Measurements from ENCODE around the gene DBNDD1. TPM values are rescaled to one million over a fixed set of nuclear protein-coding genes. Genes with fewer than 3 reads are reported as not detected.
"Not testable (repeated sequence)": the region's sequence is repeated elsewhere in the genome, so short reads cannot be mapped to it uniquely, and the experiment has no call there.

Gene DBNDD1
- total RNA-seq, 1 experiment from 2014 or later: 71.4 TPM

- Histone ChIP-seq H3K27me3 (ENCODE audit: control insufficient read depth, insufficient read depth, low read length) (no peaks in the 10 kb centered on the region; the same call in 1 of the 2 replicates), H3K4me3 (ENCODE audit: insufficient read depth, low read depth, low read length) (no peak overlapping the region; the same call in 1 of the 2 replicates), H3K36me3 (replicated peaks; ENCODE audit: control insufficient read depth, insufficient read depth, low read length) (peaks cover 8% of the 10 kb centered on the region)
- no peak for DNase-seq
Observed at GRCh38 chr16:89973654-89974335, 45.5 kb downstream of the DBNDD1 start.

- Histone ChIP-seq H3K36me3 (replicated peaks; ENCODE audit: control insufficient read depth, insufficient read depth, low read length) (peaks cover 8% of the 10 kb centered on the region), H3K27me3 (ENCODE audit: control insufficient read depth, insufficient read depth, low read length) (no peaks in the 10 kb centered on the region; the same call in 1 of the 2 replicates), H3K4me3 (ENCODE audit: insufficient read depth, low read depth, low read length) (peak overlapping the region; percentile 90)
- DNase-seq: no peak
Observed at GRCh38 chr16:89973235-89973634, 46.0 kb downstream of the DBNDD1 start.

- Histone ChIP-seq H3K36me3 (replicated peaks; ENCODE audit: control insufficient read depth, insufficient read depth, low read length) (peaks cover 4% of the 10 kb centered on the region; the same call in 1 of the 2 replicates), H3K4me3 (ENCODE audit: insufficient read depth, low read depth, low read length) (peak overlapping the region; percentile 90), H3K27me3 (ENCODE audit: control insufficient read depth, insufficient read depth, low read length) (no peaks in the 10 kb centered on the region; the same call in 1 of the 2 replicates)
- DNase-seq: peak; percentile 100
Observed at GRCh38 chr16:89972244-89973234, 46.7 kb downstream of the DBNDD1 start.

GRCh38 chr16:89971495-89972243 lies 47.6 kb downstream of the DBNDD1 start:
- peaks cover 2% of the 10 kb centered on the region; the same call in 1 of the 2 replicates for H3K36me3 ChIP-seq (replicated peaks; ENCODE audit: control insufficient read depth, insufficient read depth, low read length)
- H3K4me3 ChIP-seq (ENCODE audit: insufficient read depth, low read depth, low read length): peak overlapping the region; percentile 90
- DNase-seq: no peak
- no peaks in the 10 kb centered on the region; the same call in 1 of the 2 replicates for H3K27me3 ChIP-seq (ENCODE audit: control insufficient read depth, insufficient read depth, low read length)

GRCh38 chr16:89969741-89970410 lies 49.4 kb downstream of the DBNDD1 start:
- no peak overlapping the region for H3K4me3 ChIP-seq (ENCODE audit: insufficient read depth, low read depth, low read length)
- peaks cover under 1% of the 10 kb centered on the region; the same call in 1 of the 2 replicates for H3K36me3 ChIP-seq (replicated peaks; ENCODE audit: control insufficient read depth, insufficient read depth, low read length)

GRCh38 chr16:89968074-89968473 lies 51.2 kb downstream of the DBNDD1 start:
- not testable (repeated sequence) for H3K36me3 ChIP-seq (replicated peaks; ENCODE audit: control insufficient read depth, insufficient read depth, low read length); H3K27me3 ChIP-seq (ENCODE audit: control insufficient read depth, insufficient read depth, low read length); H3K4me3 ChIP-seq (ENCODE audit: insufficient read depth, low read depth, low read length)
- DNase-seq: peak; percentile 50

More at GRCh38 chr16:89969741-89970410, 49.4 kb downstream of the DBNDD1 start:
- DNase-seq: no peak
- no peaks in the 10 kb centered on the region; the same call in 1 of the 2 replicates for H3K27me3 ChIP-seq (ENCODE audit: control insufficient read depth, insufficient read depth, low read length)

GRCh38 chr16:89967436-89967835 lies 51.8 kb downstream of the DBNDD1 start:
- H3K27me3 ChIP-seq (ENCODE audit: control insufficient read depth, insufficient read depth, low read length); DNase-seq; H3K36me3 ChIP-seq (replicated peaks; ENCODE audit: control insufficient read depth, insufficient read depth, low read length); H3K4me3 ChIP-seq (ENCODE audit: insufficient read depth, low read depth, low read length): not testable (repeated sequence)

GRCh38 chr16:89966756-89967155 lies 52.5 kb downstream of the DBNDD1 start:
- H3K4me3 ChIP-seq (ENCODE audit: insufficient read depth, low read depth, low read length): no peak overlapping the region
- H3K27me3 ChIP-seq (ENCODE audit: control insufficient read depth, insufficient read depth, low read length): no peaks in the 10 kb centered on the region; the same call in 1 of the 2 replicates
- no peak for DNase-seq
- H3K36me3 ChIP-seq (replicated peaks; ENCODE audit: control insufficient read depth, insufficient read depth, low read length): no peaks in the 10 kb centered on the region; the same call in 1 of the 2 replicates

GRCh38 chr16:89965447-89966225 lies 53.6 kb downstream of the DBNDD1 start:
- H3K4me3 ChIP-seq (ENCODE audit: insufficient read depth, low read depth, low read length): no peak overlapping the region
- no peak for DNase-seq
- H3K27me3 ChIP-seq (ENCODE audit: control insufficient read depth, insufficient read depth, low read length): no peaks in the 10 kb centered on the region
- no peaks in the 10 kb centered on the region; the same call in 1 of the 2 replicates for H3K36me3 ChIP-seq (replicated peaks; ENCODE audit: control insufficient read depth, insufficient read depth, low read length)

GRCh38 chr16:89964201-89964600 lies 55.1 kb downstream of the DBNDD1 start:
- Histone ChIP-seq H3K27me3 (ENCODE audit: control insufficient read depth, insufficient read depth, low read length) (no peaks in the 10 kb centered on the region), H3K36me3 (replicated peaks; ENCODE audit: control insufficient read depth, insufficient read depth, low read length) (no peaks in the 10 kb centered on the region; the same call in 1 of the 2 replicates), H3K4me3 (ENCODE audit: insufficient read depth, low read depth, low read length) (no peak overlapping the region)
- no peak for DNase-seq

- H3K4me3 ChIP-seq (ENCODE audit: insufficient read depth, low read depth, low read length): no peak overlapping the region
- peak; percentile 62 for DNase-seq
- peaks cover 4% of the 10 kb centered on the region for H3K36me3 ChIP-seq (replicated peaks; ENCODE audit: control insufficient read depth, insufficient read depth, low read length)
- no peaks in the 10 kb centered on the region for H3K27me3 ChIP-seq (ENCODE audit: control insufficient read depth, insufficient read depth, low read length)
Observed at GRCh38 chr16:89962754-89963498, 56.3 kb downstream of the DBNDD1 start.

GRCh38 chr16:89961920-89962319 lies 57.3 kb downstream of the DBNDD1 start:
- Histone ChIP-seq H3K4me3 (ENCODE audit: insufficient read depth, low read depth, low read length) (no peak overlapping the region), H3K36me3 (replicated peaks; ENCODE audit: control insufficient read depth, insufficient read depth, low read length) (peaks cover 4% of the 10 kb centered on the region), H3K27me3 (ENCODE audit: control insufficient read depth, insufficient read depth, low read length) (no peaks in the 10 kb centered on the region)
- peak; percentile 55 for DNase-seq

Data from H7 (cell line).